Measurements from ENCODE around the gene ADAMTS8.

Gene ADAMTS8

DNA sequence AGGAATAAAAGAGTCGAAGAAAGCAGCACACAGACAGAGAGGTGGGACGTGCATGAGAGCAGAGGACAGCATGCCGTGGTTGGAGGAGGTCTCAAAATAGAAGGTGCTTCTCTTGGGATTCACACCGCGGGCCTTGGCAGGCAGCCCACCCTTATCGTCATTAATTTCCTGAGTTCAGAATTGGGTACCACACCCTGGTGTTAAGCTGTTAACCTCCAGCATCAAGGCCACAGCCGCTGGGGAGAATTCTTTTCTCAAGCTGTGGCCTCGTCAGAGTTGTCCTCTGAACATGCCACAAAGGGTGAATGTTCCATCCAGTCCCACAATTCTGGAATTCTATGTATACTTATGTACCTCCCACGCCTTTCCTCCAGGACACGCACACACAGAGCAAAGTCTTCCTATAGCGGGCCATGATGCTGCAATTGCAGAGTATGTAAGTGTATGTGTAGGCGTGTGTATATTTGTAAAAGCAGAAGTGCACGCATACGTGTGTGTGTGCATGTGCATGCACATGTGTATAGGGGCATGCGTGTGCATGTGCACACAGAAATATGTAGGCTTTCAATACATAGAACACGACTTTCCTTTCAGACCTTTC lies 39.0 kb downstream of the ADAMTS8 start:
- no peak for DNase-seq

DNA sequence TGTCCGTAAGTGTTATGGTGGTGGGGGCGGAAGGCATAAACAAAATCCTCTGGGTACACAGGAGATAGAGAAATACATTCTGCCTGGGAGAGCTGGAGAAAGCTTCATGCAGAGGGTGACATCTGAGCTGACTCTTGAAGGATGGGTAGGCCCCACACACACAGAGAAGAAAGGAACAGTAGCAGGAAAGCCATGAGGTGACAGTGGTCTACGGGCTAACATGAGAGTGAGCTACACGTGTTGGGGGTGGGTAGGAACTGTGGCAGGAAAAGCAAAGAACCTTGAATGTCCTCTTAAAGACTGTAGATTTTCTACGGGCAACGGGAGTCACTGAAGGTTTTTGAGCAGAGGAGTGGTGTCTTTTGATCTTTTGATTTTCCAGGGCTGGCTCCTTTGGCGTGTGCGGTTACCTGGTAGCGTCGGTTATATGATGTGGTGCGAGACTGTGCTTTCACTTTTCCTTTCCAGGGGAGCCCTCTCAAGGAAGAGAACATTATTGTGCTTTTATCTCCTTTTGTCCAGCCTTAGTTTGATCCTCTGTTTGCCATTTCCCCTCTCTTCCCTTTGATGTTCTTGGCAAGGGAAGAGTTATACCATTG lies 39.7 kb downstream of the ADAMTS8 start:
- no peak for DNase-seq

DNA sequence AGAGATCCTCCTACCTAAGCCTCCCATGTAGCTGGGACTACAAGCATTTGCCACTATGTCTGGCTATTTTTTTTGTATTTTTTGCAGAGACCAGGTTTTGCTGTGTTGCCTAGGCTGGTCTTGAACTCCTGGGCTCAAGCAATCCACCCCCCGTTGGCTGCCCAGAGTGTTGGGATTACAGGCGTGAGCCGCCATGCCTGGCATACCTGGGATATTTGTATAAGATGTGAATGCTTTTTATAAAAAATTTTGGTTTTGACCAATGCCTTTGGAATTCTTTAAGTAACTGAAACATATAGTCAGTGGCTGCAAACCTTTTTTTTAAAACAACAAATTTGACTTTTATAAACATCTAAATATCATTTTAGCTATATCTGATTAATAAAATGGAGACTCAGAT lies 42.4 kb downstream of the ADAMTS8 start:
- no peak for DNase-seq

DNA sequence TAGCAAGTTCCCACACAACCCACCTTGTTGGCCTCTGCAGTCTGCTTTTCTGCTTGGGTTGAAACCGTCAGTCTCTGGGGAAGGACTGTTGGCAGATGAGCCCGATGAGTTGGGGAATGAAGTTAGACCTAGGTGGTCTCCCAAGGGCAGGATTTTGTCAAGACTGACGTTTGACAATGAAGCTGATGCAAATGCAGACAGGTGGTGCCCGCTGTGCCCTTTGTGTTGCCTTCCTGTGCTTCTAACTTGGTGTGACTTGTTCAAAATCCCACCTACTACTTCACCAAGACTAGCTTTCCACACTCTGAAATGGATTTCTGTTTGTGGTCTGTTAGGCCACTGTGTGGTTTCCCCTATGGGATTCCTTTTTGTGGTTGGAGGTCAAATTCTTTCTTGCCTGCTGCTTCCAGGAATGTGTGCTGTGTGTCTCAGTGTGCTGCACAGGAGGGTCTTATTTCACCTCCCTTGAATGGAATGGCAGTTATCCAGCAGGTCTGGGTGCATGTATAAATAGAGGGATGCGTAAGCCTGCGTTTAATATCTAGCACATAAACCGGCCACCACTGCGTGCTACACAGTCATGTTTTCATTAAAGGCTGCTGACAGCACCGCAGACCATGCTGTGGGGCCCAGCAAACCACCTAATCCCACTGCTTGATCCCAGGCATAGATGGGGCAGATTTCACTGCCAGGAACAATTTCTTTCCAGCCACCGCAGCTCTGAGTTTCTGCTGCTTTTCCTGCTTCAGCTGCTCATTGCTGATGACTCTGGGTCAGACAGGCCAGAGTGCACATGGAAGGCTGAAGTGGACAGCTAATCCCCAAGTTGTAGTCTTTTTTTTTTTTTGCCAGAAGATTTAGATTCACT lies 44.8 kb downstream of the ADAMTS8 start:
- DNase-seq, result no peak

DNA sequence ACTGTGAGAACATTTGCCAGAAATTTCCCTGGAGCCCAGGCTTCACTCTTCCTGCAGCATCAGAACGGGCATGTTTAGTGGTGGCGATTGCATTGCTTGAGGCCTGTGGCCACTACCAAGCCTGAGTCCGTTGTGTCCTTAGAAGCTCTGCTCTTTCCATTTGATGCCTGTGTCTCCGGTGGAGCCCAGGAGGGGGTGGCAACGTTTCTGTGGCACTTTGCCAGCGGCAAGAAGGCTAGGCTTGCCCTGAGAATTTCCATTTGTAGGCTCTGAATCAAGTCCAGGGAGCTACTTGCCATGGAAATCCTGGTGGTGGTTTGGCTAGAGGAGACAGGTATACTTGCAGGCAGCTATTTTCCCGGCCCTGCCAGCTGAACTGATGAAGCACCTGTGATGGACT lies 47.1 kb downstream of the ADAMTS8 start:
- no peak for DNase-seq

DNA sequence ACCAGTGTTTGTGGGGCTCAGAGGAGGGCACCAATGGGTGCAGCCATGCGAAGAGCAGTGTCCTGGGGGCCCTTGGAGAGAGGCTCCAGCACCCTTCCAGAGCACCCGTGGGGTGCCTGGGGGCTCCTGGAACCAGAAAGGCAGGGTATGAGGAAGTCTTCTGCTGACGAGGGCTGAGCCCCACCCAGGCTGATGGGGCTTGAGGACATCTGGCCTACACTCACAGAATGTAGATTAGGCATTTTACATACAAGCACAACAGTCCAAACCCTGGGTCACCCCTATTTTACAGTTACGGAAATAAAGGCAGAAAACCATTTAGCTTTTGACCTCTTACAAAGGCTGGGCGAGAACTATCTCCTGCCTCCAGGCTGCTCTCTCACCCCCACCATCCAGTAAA lies 47.6 kb downstream of the ADAMTS8 start:
- DNase-seq, result no peak

DNA sequence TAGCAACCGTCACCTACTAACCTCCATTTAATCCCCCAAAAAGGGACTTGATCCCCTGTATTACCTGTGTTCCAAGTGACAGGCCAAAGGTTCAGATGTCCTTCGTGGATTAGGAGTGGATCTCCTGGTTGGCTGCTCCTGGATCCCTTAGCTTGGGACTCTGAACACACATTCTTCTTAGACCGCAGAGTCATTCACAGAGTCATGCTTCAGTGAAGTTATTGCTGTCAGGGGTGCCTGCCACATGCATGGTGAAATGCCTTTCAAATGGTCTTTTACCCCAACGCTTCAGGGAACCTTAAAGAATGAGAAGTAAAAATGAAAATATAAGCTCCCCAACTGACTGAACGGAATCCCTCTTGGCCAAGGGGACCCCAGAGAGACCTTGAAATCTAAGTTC lies 49.1 kb downstream of the ADAMTS8 start:
- DNase-seq, result no peak

DNA sequence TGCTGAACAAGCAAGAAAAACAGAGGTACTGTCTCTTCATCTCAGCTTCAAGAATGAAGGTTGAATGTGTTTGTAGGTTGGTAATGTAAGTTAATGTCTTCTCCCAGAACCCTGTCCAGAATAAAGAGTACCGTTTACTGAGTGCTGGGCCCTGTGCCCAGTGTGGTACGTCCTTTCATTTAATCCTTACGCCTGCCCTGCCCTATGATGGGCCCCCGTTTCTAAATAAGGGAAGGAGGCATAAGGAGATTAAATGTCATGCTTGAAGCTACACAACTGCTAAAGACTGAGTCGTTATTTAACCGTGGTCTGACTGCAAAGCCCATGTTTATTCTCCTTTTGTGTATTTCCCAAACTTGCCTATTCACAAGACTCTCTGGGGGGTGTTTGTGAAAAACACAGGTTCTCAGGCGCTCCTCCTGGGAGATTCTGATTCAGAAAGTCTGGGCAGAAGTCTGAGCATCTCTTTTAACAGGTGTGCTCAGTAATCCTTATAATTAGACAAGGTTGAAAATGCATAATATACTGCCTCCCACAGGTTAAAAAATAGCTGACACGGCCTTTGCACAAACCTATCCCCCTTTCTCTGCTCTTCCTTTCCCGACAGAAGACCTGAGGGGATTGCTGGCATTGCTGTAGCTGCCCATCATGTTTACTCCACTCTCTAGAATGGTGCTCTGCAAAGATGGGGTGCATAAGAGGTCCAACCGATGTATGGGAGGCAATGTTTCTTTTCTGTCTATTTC lies 57.4 kb downstream of the ADAMTS8 start:
- no peak for DNase-seq

DNA sequence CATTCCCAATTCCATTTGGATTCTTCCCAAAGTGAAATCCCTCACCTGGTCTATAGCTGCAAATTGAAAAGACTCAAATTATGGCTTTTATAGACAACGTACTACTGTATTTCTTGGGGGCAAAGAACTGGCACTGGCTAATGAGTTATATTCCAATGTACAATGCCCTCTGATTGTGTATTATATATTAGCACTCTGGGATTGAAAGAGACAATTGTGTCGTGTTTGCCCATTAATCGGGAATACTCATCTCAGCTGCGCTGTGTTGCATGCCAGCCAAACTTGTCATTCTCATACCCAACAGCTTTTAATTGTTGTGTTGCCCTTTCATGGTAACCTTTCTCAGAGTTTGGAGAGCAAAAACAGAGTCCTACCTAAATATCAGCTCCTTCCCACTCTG lies 58.7 kb downstream of the ADAMTS8 start:
- no peak for DNase-seq

DNA sequence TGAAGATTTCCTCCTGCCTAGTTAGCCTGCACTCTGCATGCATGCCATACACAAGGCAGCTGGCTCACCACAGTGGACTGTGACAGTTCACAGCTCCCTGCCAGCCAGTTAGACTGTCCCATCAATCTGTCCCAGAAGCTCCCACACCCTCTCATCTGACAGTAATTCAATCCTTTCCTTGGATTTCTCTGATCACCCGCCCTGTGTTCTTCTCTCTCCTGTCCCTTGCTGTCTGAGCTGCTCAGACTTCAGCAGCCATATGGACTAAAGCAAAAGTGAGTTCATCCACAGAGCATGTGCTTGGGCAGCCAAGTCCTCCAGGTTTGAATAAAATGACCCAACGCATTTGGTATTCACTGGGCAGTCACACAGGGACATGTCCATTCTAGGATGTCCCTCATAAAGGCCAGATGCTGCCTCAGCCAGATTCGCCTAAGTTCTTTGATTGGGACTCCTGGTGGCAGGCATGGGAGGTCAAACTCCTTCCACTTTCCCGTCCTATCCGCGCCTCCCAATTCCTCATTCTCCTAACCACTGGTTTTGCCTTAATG lies 59.2 kb downstream of the ADAMTS8 start:
- DNase-seq, result no peak

DNA sequence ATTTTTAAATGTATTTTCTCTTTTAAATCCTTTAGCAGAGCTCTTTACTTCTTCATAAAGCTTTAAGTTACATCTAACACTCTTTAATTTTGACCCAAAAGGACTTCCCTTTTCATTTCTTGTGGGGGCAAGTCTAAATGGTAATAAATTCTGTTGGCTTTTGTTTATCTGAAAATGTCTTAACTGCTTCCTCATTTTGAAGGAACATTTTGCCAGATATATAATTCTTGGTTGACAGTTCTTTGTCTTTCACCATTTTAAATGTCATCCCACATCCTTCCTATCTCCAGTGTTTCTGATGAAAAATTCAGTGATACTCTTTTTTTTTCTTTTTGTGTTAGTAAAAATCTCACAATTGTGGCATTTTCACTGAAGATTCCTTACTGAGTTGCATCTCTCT lies 69.0 kb downstream of the ADAMTS8 start:
- DNase-seq, result no peak

DNA sequence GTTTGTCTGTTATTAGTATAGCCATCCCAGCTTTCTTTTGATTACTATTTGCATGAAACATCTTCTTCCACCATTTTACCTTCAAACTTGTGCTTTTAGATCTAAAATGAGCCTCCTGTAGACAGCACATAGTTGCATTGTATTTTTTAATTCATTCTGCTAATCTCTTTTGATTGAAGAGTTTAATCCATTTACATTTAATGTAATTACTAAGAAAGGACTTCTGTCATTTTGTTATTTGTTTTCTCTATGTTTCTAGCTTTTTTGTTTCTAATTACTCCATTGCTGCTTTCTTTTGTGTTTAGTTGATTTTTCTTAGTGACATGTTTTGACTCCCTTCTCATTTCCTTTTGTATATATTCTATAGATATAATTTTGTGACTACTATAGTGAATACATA lies 70.0 kb downstream of the ADAMTS8 start:
- no peak for DNase-seq

All from activated CD4-positive, alpha-beta T cell treated with anti-CD3 and anti-CD28 coated beads for 1 hour (primary cell).